WTC11 (cell line): ENCODE measurements around the gene EPS8L2. TPM values are rescaled to one million over a fixed set of nuclear protein-coding genes. Genes with fewer than 3 reads are reported as not detected.

Experiments
- ATAC-seq: fragments of 200-7000 bp; cut with Tn5 transposase; 2 replicates; pipeline ENCODE4 v1.10.0; 2021; ENCODE audit warnings: mild to moderate bottlenecking, moderate library complexity
- CTCF ChIA-PET: fragments of 300-600 bp; sonication (Branson Sonifier 250); formaldehyde crosslinking; loops from one replicate; lab custom pipeline; 2021; ENCODE audit warnings: antibody characterized with exemption; lab: Charles Lee
- POLR2A ChIA-PET: fragments of 350-600 bp; sonication (Branson Sonifier 250); formaldehyde crosslinking; loops from one replicate; lab custom pipeline; 2021; ENCODE audit warnings: antibody characterized with exemption; lab: Charles Lee
- DNase-seq: peaks from one replicate; pipeline ENCODE4 v3.0.0; 2021; ENCODE audit warnings: low spot score
- H3K27ac Mint-ChIP-seq: 2 replicates; pipeline ENCODE4 v1.8.0; 2021; ENCODE audit warnings: mixed read lengths
- H3K27me3 Mint-ChIP-seq: 2 replicates; pipeline ENCODE4 v1.8.0; 2021; ENCODE audit warnings: low read depth, mild to moderate bottlenecking, moderate library complexity, mixed read lengths
- H3K36me3 Mint-ChIP-seq: 2 replicates; pipeline ENCODE4 v1.8.0; 2021; ENCODE audit warnings: mixed read lengths
- H3K4me1 Mint-ChIP-seq: 2 replicates; pipeline ENCODE4 v1.8.0; 2022; ENCODE audit warnings: mixed read lengths
- H3K4me3 Mint-ChIP-seq: 2 replicates; pipeline ENCODE4 v1.8.0; 2021; ENCODE audit warnings: mild to moderate bottlenecking, moderate library complexity, mixed read lengths
- H3K9me3 Mint-ChIP-seq: 2 replicates; pipeline ENCODE4 v1.8.0; 2021; ENCODE audit warnings: mixed read lengths
- ATF3 ChIP-seq: sonication (generic); formaldehyde crosslinking; conservative IDR thresholded peaks from 2 replicates; pipeline ENCODE4 v1.8.1; 2022; ENCODE audit warnings: mild to moderate bottlenecking, missing genetic modification reagents
- CBFB ChIP-seq: sonication (generic); formaldehyde crosslinking; IDR thresholded peaks from 2 replicates; pipeline ENCODE4 v1.8.1; 2022; ENCODE audit warnings: mild to moderate bottlenecking, low read depth, missing genetic modification reagents
- CREM ChIP-seq: sonication (generic); formaldehyde crosslinking; IDR thresholded peaks from 2 replicates; pipeline ENCODE4 v1.8.1; 2022; ENCODE audit warnings: mild to moderate bottlenecking, missing genetic modification reagents, moderate library complexity
- E2F4 ChIP-seq: sonication (generic); formaldehyde crosslinking; IDR thresholded peaks from 2 replicates; pipeline ENCODE4 v1.8.1; 2022; ENCODE audit warnings: low read depth, mild to moderate bottlenecking, moderate library complexity, missing genetic modification reagents, borderline replicate concordance
- FOXK1 ChIP-seq: sonication (generic); formaldehyde crosslinking; IDR thresholded peaks from 2 replicates; pipeline ENCODE4 v1.8.0; 2022; ENCODE audit warnings: mild to moderate bottlenecking, moderate library complexity, missing genetic modification reagents
- GTF2I ChIP-seq: fragments of 250-450 bp; sonication (Bioruptor Pico); conservative IDR thresholded peaks from 2 replicates; pipeline ENCODE4 v1.4.0; 2021; ENCODE audit warnings: mild to moderate bottlenecking
- KAT7 ChIP-seq: sonication (generic); formaldehyde crosslinking; IDR thresholded peaks from 2 replicates; pipeline ENCODE4 v1.8.1; 2023; ENCODE audit warnings: missing genetic modification reagents, mild to moderate bottlenecking, borderline replicate concordance
- PRDM15 ChIP-seq: sonication (generic); formaldehyde crosslinking; IDR thresholded peaks from 2 replicates; pipeline ENCODE4 v1.8.0; 2022; ENCODE audit warnings: missing genetic modification reagents
- PRRX2 ChIP-seq: fragments of 250-450 bp; sonication (Bioruptor Pico); IDR thresholded peaks from 2 replicates; pipeline ENCODE4 v1.8.0; 2021; ENCODE audit warnings: mild to moderate bottlenecking
- SMAD3 ChIP-seq: sonication (generic); formaldehyde crosslinking; IDR thresholded peaks from 2 replicates; pipeline ENCODE4 v1.8.0; 2022; ENCODE audit warnings: missing genetic modification reagents, mild to moderate bottlenecking, borderline replicate concordance
- TEAD4 ChIP-seq: sonication (generic); formaldehyde crosslinking; IDR thresholded peaks from 2 replicates; pipeline ENCODE4 v1.8.0; 2022; ENCODE audit warnings: mild to moderate bottlenecking, missing genetic modification reagents
- USF1 ChIP-seq: sonication (generic); formaldehyde crosslinking; IDR thresholded peaks from 2 replicates; pipeline ENCODE4 v1.8.0; 2022; ENCODE audit warnings: mild to moderate bottlenecking, missing genetic modification reagents
- USF2 ChIP-seq: sonication (generic); formaldehyde crosslinking; IDR thresholded peaks from 2 replicates; pipeline ENCODE4 v1.8.1; 2023; ENCODE audit warnings: mild to moderate bottlenecking, missing genetic modification reagents, moderate library complexity
- total RNA-seq: library from RNA; stranded (reverse); gene quantifications from 3 replicates; pipeline ENCODE4 v1.2.3, GENCODE V29; 2021
- TF ChIP-seq, protein P1 (sequence below): sonication (generic); formaldehyde crosslinking; IDR thresholded peaks from 2 replicates; pipeline ENCODE4 v1.8.1; 2023; ENCODE audit warnings: mild to moderate bottlenecking, missing genetic modification reagents
- TF ChIP-seq, protein P2 (sequence below): sonication (generic); formaldehyde crosslinking; IDR thresholded peaks from 2 replicates; pipeline ENCODE4 v1.8.1; 2023; ENCODE audit warnings: mild to moderate bottlenecking, missing genetic modification reagents, borderline replicate concordance
- TF ChIP-seq, protein P3 (sequence below): sonication (generic); formaldehyde crosslinking; IDR thresholded peaks from 2 replicates; pipeline ENCODE4 v1.8.0; 2022; ENCODE audit warnings: mild to moderate bottlenecking, missing genetic modification reagents

The EPS8L2 gene
- total RNA-seq, 1 experiment from 2014 or later: 51.6 TPM

- ATAC-seq (no peak), DNase-seq (no peak)
- H3K4me1 Mint-ChIP-seq: peaks cover 12% of the 10 kb centered on the region
- no peaks in the 10 kb centered on the region for H3K9me3 Mint-ChIP-seq
- H3K27me3 Mint-ChIP-seq: no peaks in the 10 kb centered on the region
- H3K27ac Mint-ChIP-seq: no peak overlapping the region
- peaks cover 9% of the 10 kb centered on the region; the same call in 1 of the 2 replicates for H3K36me3 Mint-ChIP-seq
- CTCF ChIA-PET: interaction anchor here (0.5 kb wide), 1 partner anchor 12 kb away, joined by 3 read pairs; no protein-coding TSS in a partner anchor
- H3K4me3 Mint-ChIP-seq: no peak overlapping the region
- TF ChIP-seq PRRX2 (CRISPR knock-in tag): no peak
- TF ChIP-seq E2F4: no peak
- TF ChIP-seq, protein P1, sequence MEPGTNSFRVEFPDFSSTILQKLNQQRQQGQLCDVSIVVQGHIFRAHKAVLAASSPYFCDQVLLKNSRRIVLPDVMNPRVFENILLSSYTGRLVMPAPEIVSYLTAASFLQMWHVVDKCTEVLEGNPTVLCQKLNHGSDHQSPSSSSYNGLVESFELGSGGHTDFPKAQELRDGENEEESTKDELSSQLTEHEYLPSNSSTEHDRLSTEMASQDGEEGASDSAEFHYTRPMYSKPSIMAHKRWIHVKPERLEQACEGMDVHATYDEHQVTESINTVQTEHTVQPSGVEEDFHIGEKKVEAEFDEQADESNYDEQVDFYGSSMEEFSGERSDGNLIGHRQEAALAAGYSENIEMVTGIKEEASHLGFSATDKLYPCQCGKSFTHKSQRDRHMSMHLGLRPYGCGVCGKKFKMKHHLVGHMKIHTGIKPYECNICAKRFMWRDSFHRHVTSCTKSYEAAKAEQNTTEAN: no peak
- TF ChIP-seq CBFB (CRISPR knock-in tag): no peak
- POLR2A ChIA-PET: no interaction called here
Measured at GRCh38 chr11:773830-774229, 67.8 kb downstream of the EPS8L2 start.

GRCh38 chr11:774873-775592 is 69.0 kb downstream of the EPS8L2 start:
- Mint-ChIP-seq H3K9me3 (no peaks in the 10 kb centered on the region), H3K27ac (peak overlapping the region; percentile 63; the same call in 1 of the 2 replicates), H3K4me1 (peaks cover 19% of the 10 kb centered on the region), H3K36me3 (peaks cover 8% of the 10 kb centered on the region; the same call in 1 of the 2 replicates), H3K27me3 (no peaks in the 10 kb centered on the region), H3K4me3 (peak overlapping the region; percentile 55)
- ATAC-seq: no peak
- DNase-seq: peak; percentile 15
- ChIA-PET POLR2A (no interaction called here), CTCF (interaction anchor here (0.6 to 1.6 kb wide), 7 partner anchors 9 to 79 kb away, joined by 3 to 8 read pairs (median 4); partner anchors contain the start of genes CEND1 and TMEM80)
- TF ChIP-seq USF1: no peak
- no peak for TF ChIP-seq GTF2I (CRISPR knock-in tag)
- no peak for TF ChIP-seq KAT7 (CRISPR knock-in tag)
- no peak; the same call in 1 of the 2 replicates for TF ChIP-seq PRDM15 (CRISPR knock-in tag)
- no peak for TF ChIP-seq USF2
- TF ChIP-seq CREM: no peak
- no peak for TF ChIP-seq TEAD4 (CRISPR knock-in tag)
- TF ChIP-seq, protein P2, sequence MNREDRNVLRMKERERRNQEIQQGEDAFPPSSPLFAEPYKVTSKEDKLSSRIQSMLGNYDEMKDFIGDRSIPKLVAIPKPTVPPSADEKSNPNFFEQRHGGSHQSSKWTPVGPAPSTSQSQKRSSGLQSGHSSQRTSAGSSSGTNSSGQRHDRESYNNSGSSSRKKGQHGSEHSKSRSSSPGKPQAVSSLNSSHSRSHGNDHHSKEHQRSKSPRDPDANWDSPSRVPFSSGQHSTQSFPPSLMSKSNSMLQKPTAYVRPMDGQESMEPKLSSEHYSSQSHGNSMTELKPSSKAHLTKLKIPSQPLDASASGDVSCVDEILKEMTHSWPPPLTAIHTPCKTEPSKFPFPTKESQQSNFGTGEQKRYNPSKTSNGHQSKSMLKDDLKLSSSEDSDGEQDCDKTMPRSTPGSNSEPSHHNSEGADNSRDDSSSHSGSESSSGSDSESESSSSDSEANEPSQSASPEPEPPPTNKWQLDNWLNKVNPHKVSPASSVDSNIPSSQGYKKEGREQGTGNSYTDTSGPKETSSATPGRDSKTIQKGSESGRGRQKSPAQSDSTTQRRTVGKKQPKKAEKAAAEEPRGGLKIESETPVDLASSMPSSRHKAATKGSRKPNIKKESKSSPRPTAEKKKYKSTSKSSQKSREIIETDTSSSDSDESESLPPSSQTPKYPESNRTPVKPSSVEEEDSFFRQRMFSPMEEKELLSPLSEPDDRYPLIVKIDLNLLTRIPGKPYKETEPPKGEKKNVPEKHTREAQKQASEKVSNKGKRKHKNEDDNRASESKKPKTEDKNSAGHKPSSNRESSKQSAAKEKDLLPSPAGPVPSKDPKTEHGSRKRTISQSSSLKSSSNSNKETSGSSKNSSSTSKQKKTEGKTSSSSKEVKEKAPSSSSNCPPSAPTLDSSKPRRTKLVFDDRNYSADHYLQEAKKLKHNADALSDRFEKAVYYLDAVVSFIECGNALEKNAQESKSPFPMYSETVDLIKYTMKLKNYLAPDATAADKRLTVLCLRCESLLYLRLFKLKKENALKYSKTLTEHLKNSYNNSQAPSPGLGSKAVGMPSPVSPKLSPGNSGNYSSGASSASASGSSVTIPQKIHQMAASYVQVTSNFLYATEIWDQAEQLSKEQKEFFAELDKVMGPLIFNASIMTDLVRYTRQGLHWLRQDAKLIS (CRISPR knock-in tag): no peak
- no peak for TF ChIP-seq FOXK1 (CRISPR knock-in tag)
- TF ChIP-seq, protein P3, sequence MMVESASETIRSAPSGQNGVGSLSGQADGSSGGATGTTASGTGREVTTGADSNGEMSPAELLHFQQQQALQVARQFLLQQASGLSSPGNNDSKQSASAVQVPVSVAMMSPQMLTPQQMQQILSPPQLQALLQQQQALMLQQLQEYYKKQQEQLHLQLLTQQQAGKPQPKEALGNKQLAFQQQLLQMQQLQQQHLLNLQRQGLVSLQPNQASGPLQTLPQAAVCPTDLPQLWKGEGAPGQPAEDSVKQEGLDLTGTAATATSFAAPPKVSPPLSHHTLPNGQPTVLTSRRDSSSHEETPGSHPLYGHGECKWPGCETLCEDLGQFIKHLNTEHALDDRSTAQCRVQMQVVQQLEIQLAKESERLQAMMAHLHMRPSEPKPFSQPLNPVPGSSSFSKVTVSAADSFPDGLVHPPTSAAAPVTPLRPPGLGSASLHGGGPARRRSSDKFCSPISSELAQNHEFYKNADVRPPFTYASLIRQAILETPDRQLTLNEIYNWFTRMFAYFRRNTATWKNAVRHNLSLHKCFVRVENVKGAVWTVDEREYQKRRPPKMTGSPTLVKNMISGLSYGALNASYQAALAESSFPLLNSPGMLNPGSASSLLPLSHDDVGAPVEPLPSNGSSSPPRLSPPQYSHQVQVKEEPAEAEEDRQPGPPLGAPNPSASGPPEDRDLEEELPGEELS: no peak
- TF ChIP-seq SMAD3 (CRISPR knock-in tag): no peak
- no peak for TF ChIP-seq ATF3
- TF ChIP-seq, protein P1: no peak
